Ishikawa (cell line): ENCODE results near the gene MRPL28.

Source experiments
- CEBPB ChIP-seq: IDR thresholded peaks from 2 replicates; pipeline ENCODE4 v1.6.1; 2012
- CREB1 ChIP-seq: IDR thresholded peaks from 2 replicates; pipeline ENCODE4 v1.6.1; 2012; ENCODE audit warnings: low read depth
- EGR1 ChIP-seq: IDR thresholded peaks from 2 replicates; pipeline ENCODE4 v1.6.1; 2012
- EP300 ChIP-seq: IDR thresholded peaks from 2 replicates; pipeline ENCODE4 v1.6.1; 2012; ENCODE audit warnings: borderline replicate concordance
- FOXM1 ChIP-seq: IDR thresholded peaks from 2 replicates; pipeline ENCODE4 v1.6.1; 2012; ENCODE audit warnings: low read depth, borderline replicate concordance
- NFIC ChIP-seq: IDR thresholded peaks from 2 replicates; pipeline ENCODE4 v1.6.1; 2012
- RAD21 ChIP-seq: IDR thresholded peaks from 2 replicates; pipeline ENCODE4 v1.6.1; 2012; ENCODE audit warnings: low read depth
- TAF1 ChIP-seq: IDR thresholded peaks from 2 replicates; pipeline ENCODE4 v1.6.1; 2012; ENCODE audit warnings: low read depth, mild to moderate bottlenecking
- TCF12 ChIP-seq: IDR thresholded peaks from 2 replicates; pipeline ENCODE4 v1.6.1; 2012; ENCODE audit warnings: low read depth
- TEAD4 ChIP-seq: IDR thresholded peaks from 2 replicates; pipeline ENCODE4 v1.6.1; 2012
- YY1 ChIP-seq: IDR thresholded peaks from 2 replicates; pipeline ENCODE4 v1.6.1; 2012; ENCODE audit warnings: low read depth
- ZBTB7A ChIP-seq: IDR thresholded peaks from 2 replicates; pipeline ENCODE4 v1.6.1; 2012; ENCODE audit warnings: low read depth
- TF ChIP-seq, protein P1 (sequence below): IDR thresholded peaks from 2 replicates; pipeline ENCODE4 v1.6.1; 2012
- TF ChIP-seq, protein P2 (sequence below): IDR thresholded peaks from 2 replicates; pipeline ENCODE4 v1.6.1; 2012; ENCODE audit warnings: low read depth, mild to moderate bottlenecking
- TF ChIP-seq, protein P3 (sequence below): IDR thresholded peaks from 2 replicates; pipeline ENCODE4 v1.6.1; 2012

Gene MRPL28

DNA sequence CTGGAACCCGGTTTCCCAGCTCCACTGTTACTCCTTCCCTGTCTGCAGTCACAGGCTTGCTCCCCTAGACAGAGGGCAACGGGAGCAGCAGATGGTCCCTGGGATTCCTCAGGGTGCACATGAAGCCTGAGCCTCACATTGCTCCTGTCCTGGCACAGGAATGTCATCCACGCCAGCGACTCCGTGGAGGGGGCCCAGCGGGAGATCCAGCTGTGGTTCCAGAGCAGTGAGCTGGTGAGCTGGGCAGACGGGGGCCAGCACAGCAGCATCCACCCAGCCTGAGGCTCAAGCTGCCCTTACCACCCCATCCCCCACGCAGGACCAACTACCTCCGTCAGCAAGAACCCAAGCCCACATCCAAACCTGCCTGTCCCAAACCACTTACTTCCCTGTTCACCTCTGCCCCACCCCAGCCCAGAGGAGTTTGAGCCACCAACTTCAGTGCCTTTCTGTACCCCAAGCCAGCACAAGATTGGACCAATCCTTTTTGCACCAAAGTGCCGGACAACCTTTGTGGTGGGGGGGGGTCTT, 29.8 kb upstream of the MRPL28 start:
- TF ChIP-seq EP300, result no peak
- TF ChIP-seq TAF1, result no peak
- no peak for TF ChIP-seq TCF12
- TF ChIP-seq CEBPB, result no peak

DNA sequence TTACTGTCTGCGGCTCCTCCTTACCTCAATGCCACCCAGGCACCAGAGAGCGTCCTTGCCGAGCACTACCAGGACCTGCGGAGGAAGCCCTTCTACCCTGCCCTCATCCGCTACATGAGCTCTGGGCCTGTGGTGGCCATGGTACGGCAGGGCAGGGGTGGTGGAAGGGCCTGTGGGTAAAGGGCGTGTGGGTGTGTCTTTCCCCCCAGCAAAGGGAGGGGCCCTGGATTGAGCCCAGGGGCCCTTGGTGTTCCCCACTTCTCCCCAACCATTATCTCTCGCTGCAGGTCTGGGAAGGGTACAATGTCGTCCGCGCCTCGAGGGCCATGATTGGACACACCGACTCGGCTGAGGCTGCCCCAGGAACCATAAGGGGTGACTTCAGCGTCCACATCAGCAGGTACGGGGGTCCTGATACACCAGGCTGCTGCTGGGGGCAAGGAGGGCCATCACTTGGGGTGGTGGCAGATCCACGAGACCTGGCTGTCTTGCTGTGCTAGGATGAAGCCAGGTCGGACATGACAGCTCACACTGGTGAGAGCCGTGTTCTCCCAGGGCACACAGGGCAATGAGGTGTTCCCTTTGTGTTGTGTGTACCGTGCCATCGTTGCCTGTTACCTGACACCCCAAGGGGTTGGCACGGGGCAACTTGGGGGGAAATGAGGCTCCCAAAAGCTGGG, 29.1 kb upstream of the MRPL28 start:
- no peak for TF ChIP-seq EP300
- no peak for TF ChIP-seq RAD21
- no peak for TF ChIP-seq FOXM1
- TF ChIP-seq TAF1, result no peak
- no peak for TF ChIP-seq CREB1
- no peak for TF ChIP-seq EGR1
- no peak for TF ChIP-seq ZBTB7A
- TF ChIP-seq, protein P1, sequence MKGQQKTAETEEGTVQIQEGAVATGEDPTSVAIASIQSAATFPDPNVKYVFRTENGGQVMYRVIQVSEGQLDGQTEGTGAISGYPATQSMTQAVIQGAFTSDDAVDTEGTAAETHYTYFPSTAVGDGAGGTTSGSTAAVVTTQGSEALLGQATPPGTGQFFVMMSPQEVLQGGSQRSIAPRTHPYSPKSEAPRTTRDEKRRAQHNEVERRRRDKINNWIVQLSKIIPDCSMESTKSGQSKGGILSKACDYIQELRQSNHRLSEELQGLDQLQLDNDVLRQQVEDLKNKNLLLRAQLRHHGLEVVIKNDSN, result no peak
- TF ChIP-seq YY1, result no peak
- TF ChIP-seq CEBPB, result no peak
- no peak for TF ChIP-seq NFIC
- TF ChIP-seq, protein P2, sequence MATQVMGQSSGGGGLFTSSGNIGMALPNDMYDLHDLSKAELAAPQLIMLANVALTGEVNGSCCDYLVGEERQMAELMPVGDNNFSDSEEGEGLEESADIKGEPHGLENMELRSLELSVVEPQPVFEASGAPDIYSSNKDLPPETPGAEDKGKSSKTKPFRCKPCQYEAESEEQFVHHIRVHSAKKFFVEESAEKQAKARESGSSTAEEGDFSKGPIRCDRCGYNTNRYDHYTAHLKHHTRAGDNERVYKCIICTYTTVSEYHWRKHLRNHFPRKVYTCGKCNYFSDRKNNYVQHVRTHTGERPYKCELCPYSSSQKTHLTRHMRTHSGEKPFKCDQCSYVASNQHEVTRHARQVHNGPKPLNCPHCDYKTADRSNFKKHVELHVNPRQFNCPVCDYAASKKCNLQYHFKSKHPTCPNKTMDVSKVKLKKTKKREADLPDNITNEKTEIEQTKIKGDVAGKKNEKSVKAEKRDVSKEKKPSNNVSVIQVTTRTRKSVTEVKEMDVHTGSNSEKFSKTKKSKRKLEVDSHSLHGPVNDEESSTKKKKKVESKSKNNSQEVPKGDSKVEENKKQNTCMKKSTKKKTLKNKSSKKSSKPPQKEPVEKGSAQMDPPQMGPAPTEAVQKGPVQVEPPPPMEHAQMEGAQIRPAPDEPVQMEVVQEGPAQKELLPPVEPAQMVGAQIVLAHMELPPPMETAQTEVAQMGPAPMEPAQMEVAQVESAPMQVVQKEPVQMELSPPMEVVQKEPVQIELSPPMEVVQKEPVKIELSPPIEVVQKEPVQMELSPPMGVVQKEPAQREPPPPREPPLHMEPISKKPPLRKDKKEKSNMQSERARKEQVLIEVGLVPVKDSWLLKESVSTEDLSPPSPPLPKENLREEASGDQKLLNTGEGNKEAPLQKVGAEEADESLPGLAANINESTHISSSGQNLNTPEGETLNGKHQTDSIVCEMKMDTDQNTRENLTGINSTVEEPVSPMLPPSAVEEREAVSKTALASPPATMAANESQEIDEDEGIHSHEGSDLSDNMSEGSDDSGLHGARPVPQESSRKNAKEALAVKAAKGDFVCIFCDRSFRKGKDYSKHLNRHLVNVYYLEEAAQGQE, result no peak

DNA sequence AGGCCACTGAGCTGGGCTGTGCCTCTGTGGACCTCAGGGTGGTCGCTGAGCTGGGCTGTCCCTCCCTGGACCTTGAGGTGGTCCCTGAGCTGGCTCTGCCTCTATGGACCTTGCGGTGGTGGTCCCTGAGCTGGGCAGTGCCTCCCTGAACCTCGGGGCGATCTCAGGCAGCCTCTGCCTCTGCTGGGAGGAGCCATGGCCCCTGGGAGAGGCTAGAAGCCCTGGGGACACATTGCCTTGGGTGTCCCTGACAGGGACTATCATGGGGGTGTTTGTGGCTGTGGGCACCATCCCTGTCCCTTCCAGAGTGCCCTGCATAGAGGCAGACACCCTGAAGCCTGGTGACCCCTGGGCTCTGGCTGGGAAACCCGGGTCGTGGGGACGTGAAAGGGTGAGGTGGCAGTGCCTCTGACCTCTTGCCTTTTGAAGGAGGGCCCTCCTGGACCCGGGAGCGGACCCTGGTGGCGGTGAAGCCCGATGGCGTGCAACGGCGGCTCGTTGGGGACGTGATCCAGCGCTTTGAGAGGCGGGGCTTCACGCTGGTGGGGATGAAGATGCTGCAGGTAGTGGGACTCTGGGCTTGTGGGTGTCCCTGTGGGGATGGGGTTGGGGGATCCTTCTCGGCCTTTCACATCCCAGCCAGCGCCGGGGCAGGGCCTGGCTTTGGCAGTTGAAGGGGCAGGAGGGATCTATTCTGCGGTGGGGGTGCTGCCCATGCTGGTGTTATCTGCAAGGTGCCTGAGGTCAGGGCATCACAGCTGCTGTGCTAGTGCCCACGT, 28.4 kb upstream of the MRPL28 start:
- no peak for TF ChIP-seq EP300
- no peak for TF ChIP-seq EGR1
- no peak for TF ChIP-seq CEBPB
- TF ChIP-seq, protein P1, result no peak
- TF ChIP-seq, protein P2, result no peak
- no peak for TF ChIP-seq TAF1
- TF ChIP-seq RAD21, result no peak
- TF ChIP-seq TCF12, result no peak
- TF ChIP-seq CREB1, result no peak
- no peak for TF ChIP-seq YY1
- TF ChIP-seq FOXM1, result no peak
- TF ChIP-seq, protein P3, sequence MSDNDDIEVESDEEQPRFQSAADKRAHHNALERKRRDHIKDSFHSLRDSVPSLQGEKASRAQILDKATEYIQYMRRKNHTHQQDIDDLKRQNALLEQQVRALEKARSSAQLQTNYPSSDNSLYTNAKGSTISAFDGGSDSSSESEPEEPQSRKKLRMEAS, result no peak
- no peak for TF ChIP-seq NFIC
- TF ChIP-seq TEAD4, result no peak
- TF ChIP-seq ZBTB7A, result no peak

DNA sequence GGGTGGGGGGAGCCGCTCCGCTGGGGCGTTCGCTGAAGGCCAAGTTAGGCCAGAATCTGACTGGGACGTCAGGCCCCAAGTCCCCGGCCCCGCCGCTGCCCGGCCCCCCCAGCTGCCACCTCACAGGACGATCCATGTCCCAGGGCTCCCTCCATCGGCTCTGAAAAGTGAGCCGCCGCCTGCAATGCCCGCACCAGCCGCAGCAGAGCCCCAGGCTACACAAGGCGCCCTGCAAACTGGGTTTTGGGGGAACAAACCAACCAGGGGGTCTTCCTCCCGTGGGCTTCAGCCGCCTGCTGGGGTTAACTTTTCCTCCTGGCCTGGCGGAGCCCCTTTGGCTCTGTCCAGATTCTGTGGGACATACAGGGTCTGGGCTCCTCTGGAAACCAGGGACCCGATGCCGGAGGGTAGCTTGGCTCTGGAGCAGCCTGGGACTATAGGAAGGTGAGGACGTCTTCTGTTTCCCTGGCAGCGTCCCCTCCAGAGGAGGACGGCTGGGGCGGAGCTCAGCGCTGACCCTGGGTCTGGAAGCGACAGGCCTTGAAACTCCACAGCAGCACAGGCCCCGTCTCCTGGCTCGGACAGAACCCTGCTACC, 27.5 kb upstream of the MRPL28 start:
- TF ChIP-seq EGR1 (no peak), RAD21 (no peak), NFIC (no peak), TEAD4 (no peak), CEBPB (no peak), ZBTB7A (peak; percentile 23; the same call in 1 of the 2 replicates), YY1 (no peak), TAF1 (no peak)
- TF ChIP-seq, protein P3, result no peak

DNA sequence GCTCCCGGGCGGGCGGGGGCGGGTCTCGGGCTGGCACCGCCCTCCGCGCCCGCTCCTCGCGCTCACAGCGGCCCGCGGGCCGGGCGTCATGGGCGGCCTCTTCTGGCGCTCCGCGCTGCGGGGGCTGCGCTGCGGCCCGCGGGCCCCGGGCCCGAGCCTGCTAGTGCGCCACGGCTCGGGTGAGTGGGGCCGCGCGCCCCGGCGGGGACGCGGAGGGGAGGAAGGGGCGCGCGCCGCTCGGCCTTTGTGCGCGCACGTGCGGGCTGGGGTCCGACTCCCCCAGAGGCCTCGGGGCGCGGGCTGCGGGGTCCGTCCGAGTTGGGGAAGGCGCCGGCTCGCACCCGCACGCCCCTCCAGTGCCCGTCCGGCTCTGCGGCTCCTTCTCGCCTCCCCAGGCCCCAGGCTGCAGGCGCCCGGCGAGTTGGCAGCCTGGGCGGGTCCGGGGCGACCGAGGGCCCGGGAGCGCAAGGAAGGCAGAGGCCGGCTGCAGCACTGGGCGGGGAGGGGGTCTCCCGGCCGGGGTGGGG, 26.9 kb upstream of the MRPL28 start, which contains the start of gene NME4:
Gene NME4, plus strand, starts transcription at position 65 of the 527 bp plus-strand sequence. Its CDS starts 24 bp downstream, at position 89.
- TF ChIP-seq FOXM1 (no peak), RAD21 (no peak), ZBTB7A (peak; percentile 83), EP300 (no peak), TCF12 (no peak), CEBPB (no peak), CREB1 (no peak)
- TF ChIP-seq, protein P3, result no peak
